Dedifferentiated amniotic fluid mesenchymal stem cell (primary cell): ENCODE data around the gene EDN2.

ENCODE experiments used
- DNase-seq: peaks from one replicate; pipeline ENCODE4 v3.0.0-alpha.2; 2016; ENCODE audit errors: extremely low spot score

The EDN2 gene

GRCh38 chr1:41483001-41483850 lies 1.3 kb downstream of the EDN2 start:
- DNase-seq, result no peak

- no peak for DNase-seq
Observed at GRCh38 chr1:41482001-41482765, 2.3 kb downstream of the EDN2 start.

GRCh38 chr1:41481109-41481775 lies 3.2 kb downstream of the EDN2 start:
- no peak for DNase-seq

- no peak for DNase-seq
Observed at GRCh38 chr1:41480204-41481108, 4.0 kb downstream of the EDN2 start.

- no peak for DNase-seq
Observed at GRCh38 chr1:41479808-41480160, 4.7 kb downstream of the EDN2 start.

- no peak for DNase-seq
Observed at GRCh38 chr1:41479000-41479807, 5.3 kb downstream of the EDN2 start.

GRCh38 chr1:41478118-41478748 lies 6.2 kb downstream of the EDN2 start:
- DNase-seq, result no peak

- no peak for DNase-seq
Observed at GRCh38 chr1:41476807-41477361, 7.6 kb downstream of the EDN2 start.

GRCh38 chr1:41475859-41476567 lies 8.5 kb downstream of the EDN2 start:
- DNase-seq, result no peak

- DNase-seq, result no peak
Observed at GRCh38 chr1:41475346-41475745, 9.1 kb downstream of the EDN2 start.

GRCh38 chr1:41474490-41475271 lies 9.8 kb downstream of the EDN2 start:
- no peak for DNase-seq

- DNase-seq, result no peak
Observed at GRCh38 chr1:41473738-41474362, 10.6 kb downstream of the EDN2 start.

- DNase-seq, result no peak
Observed at GRCh38 chr1:41471658-41472057, 12.8 kb downstream of the EDN2 start.

GRCh38 chr1:41469706-41470105 lies 14.8 kb downstream of the EDN2 start:
- DNase-seq, result no peak

- no peak for DNase-seq
Observed at GRCh38 chr1:41468122-41468762, 16.2 kb downstream of the EDN2 start.

GRCh38 chr1:41467673-41468072 lies 16.8 kb downstream of the EDN2 start:
- DNase-seq, result no peak

GRCh38 chr1:41466146-41466545 lies 18.3 kb downstream of the EDN2 start:
- DNase-seq, result no peak
